Activated CD4-positive, alpha-beta memory T cell treated with anti-CD3 and anti-CD28 coated beads for 36 hours (primary cell): ENCODE data around the gene HYAL1. TPM values are rescaled to one million over a fixed set of nuclear protein-coding genes. Genes with fewer than 3 reads are reported as not detected.

Source experiments
- CTCF ChIA-PET: fragments of 350-600 bp; sonication (Branson Sonifier 250); formaldehyde crosslinking; loops from one replicate; lab custom pipeline; 2021; ENCODE audit warnings: antibody characterized with exemption, inconsistent platforms; lab: Charles Lee
- POLR2A ChIA-PET: fragments of 350-600 bp; sonication (Branson Sonifier 250); formaldehyde crosslinking; loops from one replicate; lab custom pipeline; 2021; ENCODE audit warnings: antibody characterized with exemption; lab: Charles Lee
- DNase-seq: peaks from one replicate; pipeline ENCODE4 v3.0.0-alpha.2; 2020
- H3K27ac Mint-ChIP-seq: one replicate; pipeline ENCODE4 v1.8.0; 2021; ENCODE audit warnings: mixed read lengths
- H3K27me3 Mint-ChIP-seq: one replicate; pipeline ENCODE4 v1.8.0; 2021; ENCODE audit warnings: mixed read lengths
- H3K36me3 Mint-ChIP-seq: one replicate; pipeline ENCODE4 v1.8.0; 2021; ENCODE audit warnings: mixed read lengths
- H3K4me1 Mint-ChIP-seq: one replicate; pipeline ENCODE4 v1.8.0; 2021; ENCODE audit warnings: low read depth, mixed read lengths
- H3K4me3 Mint-ChIP-seq: one replicate; pipeline ENCODE4 v1.8.0; 2021; ENCODE audit warnings: mild to moderate bottlenecking, mixed read lengths
- H3K9me3 Mint-ChIP-seq: one replicate; pipeline ENCODE4 v1.8.0; 2021; ENCODE audit warnings: mixed read lengths
- intact Hi-C: fragments of 100-400 bp; cut with micrococcal nuclease; formaldehyde crosslinking; loops from one replicate; pipeline ENCODE4 v1.15.1; 2023
- total RNA-seq, 2 experiments: library from RNA; stranded (reverse); gene quantifications; one replicate each; pipeline ENCODE4 v1.2.3, GENCODE V29; 2021

HYAL1 gene
- total RNA-seq, 2 experiments from 2014 or later = 0.14 TPM; not detected in 1

GRCh38 chr3:50336452-50337174 lies 33.2 kb upstream of the HYAL1 start:
- Mint-ChIP-seq H3K27me3 (no peaks in the 10 kb centered on the region), H3K27ac (peak overlapping the region; percentile 92), H3K4me3 (peak overlapping the region; percentile 97), H3K9me3 (no peaks in the 10 kb centered on the region), H3K4me1 (peaks cover 57% of the 10 kb centered on the region), H3K36me3 (peaks cover 51% of the 10 kb centered on the region)
- POLR2A ChIA-PET = interaction anchor here (0.6 to 6.5 kb wide), 22 partner anchors 9 to 613 kb away, joined by 3 to 93 read pairs (median 4); partner anchors contain the start of genes CYB561D2, GMPPB, GNAI2 and HEMK1
- peak; percentile 75 for DNase-seq
- CTCF ChIA-PET = interaction anchor here (0.6 to 4.2 kb wide), 11 partner anchors 8 to 273 kb away, joined by 3 to 39 read pairs (median 12); partner anchors contain the start of genes CYB561D2, HYAL2, HYAL3 and NAA80
- intact Hi-C loops = loop anchor here (1.0 to 2.0 kb wide), 6 partner anchors 8 to 102 kb away; partner anchors contain the start of genes CYB561D2, HYAL3, NAA80 and NPRL2

DNA sequence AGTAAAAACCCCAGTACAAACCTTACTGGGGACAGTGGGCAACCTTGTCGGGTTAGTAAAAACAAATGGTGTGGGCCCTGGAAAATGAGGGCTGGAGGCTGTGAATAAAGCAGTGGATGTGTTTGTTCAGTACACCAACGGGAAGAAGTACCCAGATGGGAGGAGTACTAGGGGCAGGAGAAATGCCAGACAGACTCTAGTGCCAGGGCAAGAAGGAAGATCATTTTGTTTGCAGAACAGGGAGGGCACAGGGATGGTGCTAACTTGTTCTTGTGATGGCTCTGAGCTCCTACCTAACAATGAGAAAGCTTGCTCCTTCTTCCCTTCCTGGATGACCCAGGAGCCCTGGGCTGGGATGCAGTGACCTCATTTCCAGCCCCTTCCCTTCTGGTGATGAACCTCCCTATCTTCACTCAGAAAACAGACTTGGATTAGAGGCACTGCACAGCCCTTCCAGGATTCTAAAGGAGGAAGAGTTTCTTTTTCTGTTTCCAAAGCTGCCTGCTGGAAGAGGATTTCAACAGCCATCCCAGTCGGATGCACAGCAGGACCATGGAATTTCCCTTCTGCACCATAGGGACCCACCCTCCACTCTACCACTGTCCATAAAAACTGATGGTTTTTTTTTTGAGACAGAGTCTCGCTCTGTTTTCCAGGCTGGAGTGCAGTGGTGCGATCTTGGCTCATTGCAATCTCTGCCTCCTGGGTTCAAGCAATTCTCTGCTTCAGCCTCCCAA lies 31.1 kb upstream of the HYAL1 start:
- peaks cover 54% of the 10 kb centered on the region for H3K36me3 Mint-ChIP-seq
- H3K27me3 Mint-ChIP-seq = no peaks in the 10 kb centered on the region
- CTCF ChIA-PET = interaction anchor here (0.9 to 2.4 kb wide), 3 partner anchors 10 to 15 kb away, joined by 3 to 16 read pairs (median 4); no protein-coding TSS in a partner anchor

GRCh38 chr3:50333744-50334328 lies 30.5 kb upstream of the HYAL1 start:
- Mint-ChIP-seq H3K4me1 (peaks cover 40% of the 10 kb centered on the region), H3K27me3 (no peaks in the 10 kb centered on the region), H3K4me3 (peak overlapping the region; percentile 52), H3K27ac (peak overlapping the region; percentile 81), H3K36me3 (peaks cover 49% of the 10 kb centered on the region), H3K9me3 (no peaks in the 10 kb centered on the region)
- ChIA-PET POLR2A (interaction anchor here (1.1 to 1.2 kb wide), 2 partner anchors 10 to 12 kb away, joined by 3 read pairs; no protein-coding TSS in a partner anchor), CTCF (interaction anchor here (0.7 to 2.4 kb wide), 4 partner anchors 10 to 19 kb away, joined by 3 to 16 read pairs (median 4); no protein-coding TSS in a partner anchor)
- no peak for DNase-seq
- intact Hi-C loops = no loop called here

More for the DNA sequence above, 31.1 kb upstream of the HYAL1 start:
- intact Hi-C loops = no loop called here
- Mint-ChIP-seq H3K27ac (peak overlapping the region; percentile 81), H3K4me1 (peaks cover 45% of the 10 kb centered on the region), H3K9me3 (no peaks in the 10 kb centered on the region), H3K4me3 (peak overlapping the region; percentile 52)
- no peak for DNase-seq
- POLR2A ChIA-PET = interaction anchor here (0.5 to 1.2 kb wide), 2 partner anchors 10 to 1884 kb away, joined by 3 read pairs; no protein-coding TSS in a partner anchor

- H3K27me3 Mint-ChIP-seq = no peaks in the 10 kb centered on the region
- H3K36me3 Mint-ChIP-seq = peaks cover 35% of the 10 kb centered on the region
- ChIA-PET CTCF (interaction anchor here (0.6 to 1.6 kb wide), 3 partner anchors 10 to 67 kb away, joined by 3 to 6 read pairs (median 4); no protein-coding TSS in a partner anchor), POLR2A (no interaction called here)
- no peak overlapping the region for H3K27ac Mint-ChIP-seq
- no peak for DNase-seq
- peaks cover 50% of the 10 kb centered on the region for H3K4me1 Mint-ChIP-seq
- H3K4me3 Mint-ChIP-seq = no peak overlapping the region
- intact Hi-C loops = no loop called here
- H3K9me3 Mint-ChIP-seq = no peaks in the 10 kb centered on the region
Observed at GRCh38 chr3:50331364-50331907, 28.1 kb upstream of the HYAL1 start.

- CTCF ChIA-PET = no interaction called here
- H3K27ac Mint-ChIP-seq = no peak overlapping the region
- peaks cover 42% of the 10 kb centered on the region for H3K4me1 Mint-ChIP-seq
- peaks cover 29% of the 10 kb centered on the region for H3K36me3 Mint-ChIP-seq
- intact Hi-C loops = no loop called here
- no peak overlapping the region for H3K4me3 Mint-ChIP-seq
- H3K27me3 Mint-ChIP-seq = no peaks in the 10 kb centered on the region
- POLR2A ChIA-PET = interaction anchor here (0.7 kb wide), 1 partner anchor 84 kb away, joined by 3 read pairs; no protein-coding TSS in a partner anchor
- no peaks in the 10 kb centered on the region for H3K9me3 Mint-ChIP-seq
- no peak for DNase-seq
Observed at GRCh38 chr3:50330330-50330729, 27.0 kb upstream of the HYAL1 start.

DNA sequence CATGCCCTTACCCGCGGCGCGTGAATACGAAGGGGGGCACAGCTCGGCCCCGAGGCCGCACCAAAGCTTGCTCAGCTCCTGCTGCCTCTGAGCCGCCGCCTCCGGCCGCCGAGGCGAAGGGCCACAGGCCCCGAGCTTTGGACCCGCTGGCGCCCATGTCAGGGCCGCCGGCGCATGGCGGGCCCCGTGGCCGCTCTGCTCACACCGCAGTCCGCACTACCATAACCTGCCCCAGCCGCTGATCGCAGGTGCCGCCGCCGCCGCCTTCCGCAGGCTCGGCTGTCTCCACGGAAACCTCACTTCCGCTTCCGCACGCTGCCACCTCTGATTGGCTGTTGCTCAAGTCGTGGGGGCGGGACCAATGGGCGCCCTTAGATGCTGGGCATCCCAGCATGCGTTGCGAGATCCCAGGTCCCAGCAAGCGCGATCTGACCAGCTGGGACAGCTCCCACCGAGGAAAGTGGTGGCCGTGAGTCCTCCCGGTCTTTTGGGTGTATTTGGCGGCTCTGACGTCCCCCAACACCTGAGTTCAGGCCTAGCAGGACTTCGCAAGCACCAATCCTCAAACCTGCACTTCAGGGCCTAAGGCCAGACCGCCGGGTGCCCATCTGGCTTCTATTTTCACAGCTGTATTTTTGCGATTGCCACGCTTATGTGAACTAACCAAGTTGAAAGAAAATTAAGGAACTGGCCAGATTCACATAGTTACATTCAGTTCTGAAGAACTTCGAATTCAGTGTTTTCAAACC lies 24.7 kb upstream of the HYAL1 start, which contains the start of gene TUSC2:
Gene TUSC2, minus strand, starts transcription at position 281 of the 749 bp plus-strand sequence. Its CDS starts 124 bp downstream, at position 157.
- POLR2A ChIA-PET = interaction anchor here (1.0 to 2.6 kb wide), 7 partner anchors 9 to 36 kb away, joined by 3 to 36 read pairs (median 7); partner anchors contain the start of genes CYB561D2, HYAL3, IFRD2 and NAA80
- Mint-ChIP-seq H3K36me3 (peaks cover 18% of the 10 kb centered on the region), H3K27me3 (no peaks in the 10 kb centered on the region), H3K9me3 (no peaks in the 10 kb centered on the region), H3K27ac (peak within 1 kb of the TSS; percentile 64), H3K4me3 (peak within 1 kb of the TSS; percentile 89), H3K4me1 (peaks cover 23% of the 10 kb centered on the region)
- CTCF ChIA-PET = interaction anchor here (0.6 to 4.9 kb wide), 8 partner anchors 9 to 102 kb away, joined by 3 to 30 read pairs (median 4); partner anchors contain the start of genes HYAL3, LSMEM2 and NAA80
- DNase-seq = peak; percentile 98
- intact Hi-C loops = loop anchor here (1.0 to 2.0 kb wide), 3 partner anchors 9 to 36 kb away; partner anchors contain the start of genes HYAL3, IFRD2 and NAA80

DNA sequence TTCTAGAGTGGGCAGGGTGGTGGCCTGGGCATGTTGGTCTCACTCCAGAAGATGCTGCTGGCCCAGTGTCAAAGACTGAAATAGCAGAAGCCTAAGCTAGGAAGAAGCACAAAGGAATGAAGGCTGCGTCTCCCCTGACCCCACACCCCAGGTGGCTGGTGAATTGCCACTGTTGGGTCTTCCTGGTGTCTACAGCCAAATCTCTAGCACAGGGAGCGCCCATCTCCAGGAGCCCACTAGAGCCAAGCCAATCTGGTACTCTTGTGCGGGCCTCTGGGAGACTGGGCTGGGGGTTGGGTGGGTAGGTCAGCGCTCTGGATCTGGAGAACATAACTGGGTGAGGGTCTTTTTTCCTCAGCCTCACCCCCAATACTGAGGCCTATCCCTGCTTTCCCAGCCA lies 23.8 kb upstream of the HYAL1 start:
- H3K4me3 Mint-ChIP-seq = peak overlapping the region; percentile 89
- no peak overlapping the region for H3K27ac Mint-ChIP-seq
- no peaks in the 10 kb centered on the region for H3K9me3 Mint-ChIP-seq
- intact Hi-C loops = no loop called here
- ChIA-PET CTCF (interaction anchor here (1.0 to 4.9 kb wide), 3 partner anchors 29 to 81 kb away, joined by 3 to 30 read pairs (median 10); partner anchors contain the start of genes HYAL3, LSMEM2 and NAA80), POLR2A (interaction anchor here (1.0 to 2.6 kb wide), 5 partner anchors 9 to 35 kb away, joined by 3 to 36 read pairs (median 8); partner anchors contain the start of genes CYB561D2, IFRD2, NPRL2 and RASSF1)
- H3K4me1 Mint-ChIP-seq = peaks cover 23% of the 10 kb centered on the region
- H3K27me3 Mint-ChIP-seq = no peaks in the 10 kb centered on the region
- peaks cover 14% of the 10 kb centered on the region for H3K36me3 Mint-ChIP-seq
- no peak for DNase-seq

- no peak for DNase-seq
- peak overlapping the region; percentile 16 for H3K4me3 Mint-ChIP-seq
- intact Hi-C loops = no loop called here
- H3K27ac Mint-ChIP-seq = no peak overlapping the region
- POLR2A ChIA-PET = no interaction called here
- H3K9me3 Mint-ChIP-seq = no peaks in the 10 kb centered on the region
- H3K27me3 Mint-ChIP-seq = no peaks in the 10 kb centered on the region
- CTCF ChIA-PET = interaction anchor here (0.8 to 4.9 kb wide), 5 partner anchors 9 to 34 kb away, joined by 3 to 30 read pairs (median 6); partner anchors contain the start of genes HYAL3, IFRD2, NAA80 and RASSF1
- H3K36me3 Mint-ChIP-seq = peaks cover 11% of the 10 kb centered on the region
- H3K4me1 Mint-ChIP-seq = peaks cover 23% of the 10 kb centered on the region
Observed at GRCh38 chr3:50326182-50326541, 22.8 kb upstream of the HYAL1 start.

DNA sequence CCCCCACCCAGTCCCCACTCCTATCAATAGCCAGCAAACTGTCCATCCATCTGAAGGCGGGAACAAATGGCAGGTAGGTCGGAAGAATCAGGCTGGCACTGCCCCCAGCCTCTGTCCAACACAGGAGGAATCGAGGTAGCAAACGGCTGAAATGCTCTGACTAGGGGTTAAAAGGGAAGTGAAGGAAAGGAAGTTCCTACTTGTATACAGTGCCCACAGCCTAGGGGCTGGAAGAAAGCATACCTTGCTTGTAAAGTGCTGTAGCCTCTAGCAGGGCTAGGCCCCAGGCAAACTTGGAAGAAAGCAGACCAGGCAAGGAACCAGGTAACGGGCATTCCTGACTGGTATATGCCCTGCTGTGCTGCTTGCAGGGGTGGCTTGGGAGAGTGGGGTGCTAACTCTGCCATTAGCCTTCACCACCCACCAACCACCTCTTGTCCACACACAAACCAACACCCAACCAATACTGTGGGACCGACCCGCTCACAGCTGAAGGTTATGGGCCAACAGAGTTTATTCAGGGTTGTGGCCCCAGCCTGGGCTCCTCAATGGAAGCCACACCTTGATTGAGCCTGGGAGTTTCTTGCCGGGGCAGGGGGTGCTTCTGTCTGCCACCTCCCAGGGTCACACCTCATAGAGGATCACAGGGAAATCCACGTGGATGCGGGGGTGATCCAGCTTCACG lies 22.3 kb upstream of the HYAL1 start:
- intact Hi-C loops = no loop called here
- Mint-ChIP-seq H3K27ac (no peak overlapping the region), H3K4me1 (peaks cover 23% of the 10 kb centered on the region), H3K36me3 (peaks cover 5% of the 10 kb centered on the region), H3K9me3 (no peaks in the 10 kb centered on the region), H3K4me3 (no peak overlapping the region), H3K27me3 (no peaks in the 10 kb centered on the region)
- DNase-seq = no peak
- ChIA-PET POLR2A (no interaction called here), CTCF (interaction anchor here (0.8 to 4.9 kb wide), 7 partner anchors 9 to 33 kb away, joined by 3 to 30 read pairs (median 8); partner anchors contain the start of genes HYAL3, IFRD2, NAA80 and RASSF1)

DNA sequence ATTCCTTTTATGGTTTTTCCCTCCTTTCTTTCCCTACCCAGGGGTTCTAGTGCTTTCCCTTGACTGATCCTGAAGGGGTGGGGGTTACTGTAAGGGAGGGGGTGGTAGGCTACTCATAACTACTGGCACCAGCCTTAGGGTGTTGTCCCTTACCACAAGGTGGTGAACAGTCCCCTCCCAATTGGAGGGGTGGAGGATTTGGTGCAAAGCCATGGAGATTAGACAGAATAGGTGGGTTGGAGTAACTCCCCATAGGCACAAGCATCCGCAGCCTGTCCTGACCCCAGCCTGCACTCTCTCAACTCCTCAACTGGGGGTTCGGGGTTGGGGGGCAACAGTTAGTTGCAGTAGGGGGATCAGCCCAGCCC lies 21.7 kb upstream of the HYAL1 start:
- H3K36me3 Mint-ChIP-seq = peaks cover 2% of the 10 kb centered on the region
- H3K9me3 Mint-ChIP-seq = no peaks in the 10 kb centered on the region
- CTCF ChIA-PET = interaction anchor here (0.6 to 4.9 kb wide), 10 partner anchors 10 to 83 kb away, joined by 3 to 30 read pairs (median 12); partner anchors contain the start of genes CYB561D2, HYAL3, IFRD2 and LSMEM2
- intact Hi-C loops = no loop called here
- H3K4me3 Mint-ChIP-seq = no peak overlapping the region
- H3K27me3 Mint-ChIP-seq = no peaks in the 10 kb centered on the region
- POLR2A ChIA-PET = interaction anchor here (1.6 to 1.8 kb wide), 2 partner anchors 12 to 26 kb away, joined by 5 to 10 read pairs; partner anchors contain the start of genes HYAL3 and NAA80
- peaks cover 27% of the 10 kb centered on the region for H3K4me1 Mint-ChIP-seq
- DNase-seq = no peak
- no peak overlapping the region for H3K27ac Mint-ChIP-seq
